A549 (cell line): ENCODE results near the gene TTC4. TPM values are rescaled to one million over a fixed set of nuclear protein-coding genes. Genes with fewer than 3 reads are reported as not detected.

Experiments
- ATAC-seq, 2 experiments: fragments of 200-7000 bp in 1 of 2; fragments of >200 bp in 1 of 2; cut with Nextera tagmentation in 1 of 2; cut with Tn5 transposase in 1 of 2; 3 replicates each; pipeline versions ENCODE4 v1.8.0 to v1.9.1; 2018 to 2020; ENCODE audit warnings: mild to moderate bottlenecking in 1 of 2, moderate library complexity in 1 of 2
- CTCF ChIA-PET: fragments of 300-600 bp; sonication (Branson Sonifier 250); formaldehyde crosslinking; extraction: SDS; loops from one replicate; lab custom pipeline; 2021; ENCODE audit warnings: antibody characterized with exemption, inconsistent platforms; lab: Yijun Ruan, JAX
- POLR2A ChIA-PET: fragments of 350-600 bp; formaldehyde crosslinking; extraction: SDS; loops from one replicate; lab custom pipeline; 2021; ENCODE audit warnings: antibody characterized with exemption, inconsistent platforms; lab: Yijun Ruan, JAX
- DNase-seq, 2 experiments: peaks; one replicate each; pipeline versions ENCODE4 v3.0.0 to v3.0.0-alpha.2; 2011 to 2016; ENCODE audit warnings: low read depth in 1 of 2, low spot score in 1 of 2
- FAIRE-seq: peaks from 2 replicates; lab custom pipeline; 2011; peaks lifted over from hg19 to GRCh38; lab: Jason Lieb, UNC
- H3K27ac ChIP-seq, 2 experiments: fragments of >200 bp; sonication (Bioruptor Twin); formaldehyde crosslinking; 3 replicates each; pipeline ENCODE4 v1.5.1; 2016 to 2017
- H3K4me1 ChIP-seq: fragments of >200 bp; sonication (Bioruptor Twin); formaldehyde crosslinking; 3 replicates; pipeline ENCODE4 v1.6.1; 2016
- H3K4me2 ChIP-seq: fragments of >200 bp; sonication (Bioruptor Twin); formaldehyde crosslinking; 3 replicates; pipeline ENCODE4 v1.6.1; 2016
- H3K4me3 ChIP-seq: fragments of >200 bp; sonication (Bioruptor Twin); formaldehyde crosslinking; 3 replicates; pipeline ENCODE4 v1.5.1; 2016
- H3K9me3 ChIP-seq: fragments of >200 bp; sonication (Bioruptor Twin); formaldehyde crosslinking; 3 replicates; pipeline ENCODE4 v1.6.1; 2016
- ATOH8 ChIP-seq: fragments of 250-450 bp; sonication (Bioruptor Pico); IDR thresholded peaks from 2 replicates; pipeline ENCODE4 v1.5.0; 2020; ENCODE audit warnings: low read depth, mild to moderate bottlenecking, moderate library complexity
- BCL3 ChIP-seq: fragments of >200 bp; sonication (Bioruptor Twin); formaldehyde crosslinking; IDR thresholded peaks from 3 replicates; pipeline ENCODE4 v1.6.1; 2016
- E2F6 ChIP-seq: IDR thresholded peaks from 2 replicates; pipeline ENCODE4 v1.6.1; 2012; ENCODE audit warnings: low read depth, borderline replicate concordance
- FOSB ChIP-seq: fragments of 250-450 bp; sonication (Bioruptor Pico); IDR thresholded peaks from 2 replicates; pipeline ENCODE4 v1.5.0; 2020; ENCODE audit warnings: mild to moderate bottlenecking, moderate library complexity
- GATA3 ChIP-seq: IDR thresholded peaks from 2 replicates; pipeline ENCODE4 v1.6.1; 2012; ENCODE audit warnings: borderline replicate concordance
- JUN ChIP-seq, 2 experiments: fragments of >200 bp; sonication (Bioruptor Twin); formaldehyde crosslinking; IDR thresholded peaks; 2 replicates in 1 of 2; 3 replicates in 1 of 2; pipeline ENCODE4 v1.6.1; 2016 to 2017
- JUNB ChIP-seq: fragments of >200 bp; sonication (Bioruptor Twin); formaldehyde crosslinking; IDR thresholded peaks from 2 replicates; pipeline ENCODE4 v1.6.1; 2016
- MAFK ChIP-seq: fragments of 450-650 bp; IDR thresholded peaks from 2 replicates; pipeline ENCODE4 v1.6.1; 2014; ENCODE audit not compliant: partially characterized antibody
- NFE2L2 ChIP-seq: fragments of 150-350 bp; conservative IDR thresholded peaks from 2 replicates; pipeline ENCODE4 v1.6.1; 2014; ENCODE audit warnings: low read length
- NR3C1 ChIP-seq: fragments of >200 bp; sonication (Bioruptor Twin); formaldehyde crosslinking; IDR thresholded peaks from 3 replicates; pipeline ENCODE4 v1.6.1; 2017
- RARB ChIP-seq: fragments of 250-450 bp; sonication (Bioruptor Pico); IDR thresholded peaks from 2 replicates; pipeline ENCODE4 v1.8.0; 2021; ENCODE audit warnings: mild to moderate bottlenecking, moderate library complexity
- REST ChIP-seq: fragments of 200-600 bp; sonication (generic); IDR thresholded peaks from 2 replicates; pipeline ENCODE4 v1.6.1; 2016; ENCODE audit warnings: antibody characterized with exemption, mild to moderate bottlenecking, moderate library complexity
- RFX5 ChIP-seq: fragments of 450-650 bp; IDR thresholded peaks from 2 replicates; pipeline ENCODE4 v1.7.1; 2014; ENCODE audit warnings: antibody characterized with exemption, mild to moderate bottlenecking, moderate library complexity
- SREBF2 ChIP-seq: fragments of 450-650 bp; IDR thresholded peaks from 2 replicates; pipeline ENCODE4 v1.6.1; 2014; ENCODE audit warnings: mild to moderate bottlenecking, moderate library complexity
- TFCP2L1 ChIP-seq: fragments of 250-450 bp; sonication (Bioruptor Pico); IDR thresholded peaks from 2 replicates; pipeline ENCODE4 v1.5.0; 2021; ENCODE audit warnings: mild to moderate bottlenecking
- TP53 ChIP-seq: fragments of 250-450 bp; sonication (Bioruptor Pico); IDR thresholded peaks from 2 replicates; pipeline ENCODE4 v1.5.0; 2021; ENCODE audit warnings: mild to moderate bottlenecking, moderate library complexity
- ZFP36 ChIP-seq: fragments of 450-650 bp; IDR thresholded peaks from 2 replicates; pipeline ENCODE4 v1.6.1; 2014; ENCODE audit warnings: borderline replicate concordance; ENCODE audit not compliant: partially characterized antibody
- ZNF302 ChIP-seq: fragments of 250-450 bp; sonication (Bioruptor Pico); IDR thresholded peaks from 2 replicates; pipeline ENCODE4 v1.9.0; 2021; ENCODE audit warnings: inconsistent platforms, mild to moderate bottlenecking, moderate library complexity
- WGBS: methylation state at CpG from one replicate; pipeline ENCODE4 v1.1.6; 2017; ENCODE audit errors: missing lambda C conversion rate; 5-methylcytosine and 5-hydroxymethylcytosine counted together
- polyA plus RNA-seq, 4 experiments: library from polyadenylated mRNA; depleted of rRNA in 3 of 4; stranded (reverse); fragments of >200 nt; fragmentation: RNase III in 1 of 4; extraction: RNeasy Plus Mini Kit Qiagen cat#74134 plus additional on column Dnase treatment in 1 of 4; gene quantifications; 2 replicates in 3 of 4; 3 replicates in 1 of 4; pipeline ENCODE4 v1.2.3, GENCODE V29; 2011 to 2017

Gene TTC4
- polyA plus RNA-seq, 2 of the 4 experiments (the other 2 are of a cell fraction): 20.4 to 27.1 TPM

DNA sequence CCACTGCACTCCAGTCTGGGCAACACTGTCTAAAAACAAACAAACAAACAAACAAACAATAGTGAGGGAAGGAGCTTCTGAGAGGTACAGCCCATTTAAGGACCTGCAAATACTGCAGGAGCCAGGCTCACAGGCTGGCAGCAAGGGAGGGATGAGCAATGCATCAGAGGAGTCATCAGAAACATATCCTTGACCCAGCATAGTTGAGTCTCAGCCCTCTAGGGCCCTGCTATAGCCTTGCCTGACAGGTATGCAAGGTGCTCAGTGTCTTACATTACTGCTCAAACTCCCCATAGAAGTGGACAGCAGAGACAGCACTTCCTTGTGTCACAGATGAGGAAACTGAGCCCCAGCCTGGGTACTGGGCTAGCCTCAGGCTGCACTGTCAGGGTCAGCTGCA is 7.3 kb upstream of the TTC4 start:
- ChIA-PET CTCF (interaction anchor here (1.0 kb wide), 1 partner anchor 17 kb away, joined by 3 read pairs; no protein-coding TSS in a partner anchor), POLR2A (no interaction called here)
- Histone ChIP-seq H3K27ac (no peak overlapping the region), H3K4me2 (no peak overlapping the region), H3K4me1 (no peaks in the 10 kb centered on the region), H3K9me3 (no peaks in the 10 kb centered on the region), H3K4me3 (no peak overlapping the region)
- ATAC-seq (no peak), DNase-seq (no peak), FAIRE-seq (no peak)
- TF ChIP-seq REST (no peak), MAFK (no peak), RFX5 (no peak), RARB (no peak)

DNA sequence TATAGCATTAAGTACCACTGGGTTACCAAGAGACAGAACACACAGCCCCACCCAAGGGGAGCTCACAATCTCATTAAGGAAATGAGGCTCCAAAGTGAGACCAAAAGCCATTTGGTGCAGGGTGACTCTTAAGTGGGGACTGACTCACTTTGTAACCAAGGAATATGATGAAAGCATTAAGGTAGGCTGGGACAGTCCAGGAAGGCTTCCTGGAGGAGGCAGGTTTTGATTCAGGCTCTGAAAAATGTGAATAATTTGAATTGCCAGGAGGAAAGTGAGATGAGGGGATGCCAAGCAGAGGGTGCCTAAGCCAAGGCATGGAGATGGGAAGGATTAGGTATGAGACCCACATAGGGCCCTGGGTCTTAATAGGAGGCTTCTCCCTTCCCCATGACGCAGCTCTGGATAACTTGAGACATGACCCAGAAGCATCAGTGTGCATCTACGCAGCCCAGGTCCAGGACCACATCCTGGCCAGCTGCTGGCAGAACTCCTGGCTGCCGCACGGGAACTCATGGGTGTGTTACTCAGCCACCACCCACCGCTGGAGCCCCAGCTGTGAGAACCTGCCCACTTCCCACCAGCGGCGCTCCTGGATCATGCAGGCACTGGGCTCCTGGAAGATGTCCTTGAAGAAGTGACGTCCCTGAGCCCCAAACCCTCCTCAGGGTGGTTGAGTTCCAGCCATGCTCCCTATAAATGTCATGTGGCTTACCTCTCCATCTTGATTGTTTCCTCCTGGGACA is 5.9 kb upstream of the TTC4 start:
- Histone ChIP-seq H3K4me1 (no peaks in the 10 kb centered on the region), H3K27ac (no peak overlapping the region), H3K4me2 (no peak overlapping the region), H3K9me3 (no peaks in the 10 kb centered on the region), H3K4me3 (no peak overlapping the region)
- POLR2A ChIA-PET: no interaction called here
- ATAC-seq (peak in 1 of 2 experiments; percentile 36; a peak in 2 of 6 replicates), FAIRE-seq (no peak), DNase-seq (no peak)
- 18% methylated on average over 2 of the region's 8 CpGs for WGBS
- TF ChIP-seq TFCP2L1: no peak
- TF ChIP-seq NR3C1: no peak
- TF ChIP-seq JUNB: no peak
- TF ChIP-seq ZFP36: peak; percentile 90
- no peak for TF ChIP-seq JUN (IDR thresholded peaks at IDR 0.05)
- CTCF ChIA-PET: no interaction called here

DNA sequence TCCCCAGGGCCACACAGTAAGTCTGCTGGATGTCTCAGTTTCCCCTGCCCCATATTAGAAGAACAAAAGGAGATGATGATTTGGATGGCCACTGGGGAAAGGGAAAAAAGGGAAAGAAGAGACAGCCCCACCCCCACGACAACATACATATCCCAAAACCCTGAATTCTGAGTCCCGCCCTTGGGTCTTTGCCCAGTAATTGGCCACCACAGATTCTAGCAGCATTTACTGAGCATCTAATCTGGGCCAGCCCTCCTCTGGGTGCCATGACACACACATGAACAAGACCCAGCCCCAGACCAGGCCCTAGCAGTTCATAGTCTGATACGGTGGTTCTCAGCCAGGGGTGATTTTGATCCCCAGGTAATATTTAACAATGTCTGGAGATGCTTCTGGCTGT is 5.2 kb upstream of the TTC4 start:
- TF ChIP-seq JUN (IDR thresholded peaks at IDR 0.05) (no peak), ATOH8 (CRISPR knock-in tag) (no peak), GATA3 (no peak), TP53 (CRISPR knock-in tag) (no peak), TFCP2L1 (no peak), ZNF302 (CRISPR knock-in tag) (no peak), FOSB (CRISPR knock-in tag) (no peak), E2F6 (no peak), BCL3 (no peak), NFE2L2 (no peak), SREBF2 (no peak), RARB (no peak)
- ChIA-PET CTCF (no interaction called here), POLR2A (no interaction called here)
- Histone ChIP-seq H3K4me2 (no peak overlapping the region), H3K4me3 (no peak overlapping the region), H3K4me1 (no peaks in the 10 kb centered on the region), H3K27ac (no peak overlapping the region), H3K9me3 (no peaks in the 10 kb centered on the region)
- WGBS: 29% methylated on average over 3 of the region's 3 CpGs
- ATAC-seq (no peak), FAIRE-seq (no peak), DNase-seq (no peak)
